IMR-90 (cell line): ENCODE data around the gene CLCN6. TPM values are rescaled to one million over a fixed set of nuclear protein-coding genes. Genes with fewer than 3 reads are reported as not detected.

ENCODE experiments used
- CHD1 ChIP-seq: IDR thresholded peaks from 2 replicates; pipeline ENCODE4 v1.6.1; 2012; ENCODE audit warnings: low read depth, low read length, improper control_type of control experiment
- FOS ChIP-seq: fragments of 150-350 bp; IDR thresholded peaks from 2 replicates; pipeline ENCODE4 v1.6.1; 2016; ENCODE audit warnings: low read depth, low read length
- RFX5 ChIP-seq: IDR thresholded peaks from 2 replicates; pipeline ENCODE4 v1.8.0; 2012; ENCODE audit warnings: low read depth, mild to moderate bottlenecking, low read length, moderate library complexity
- polyA plus RNA-seq, 3 experiments: library from polyadenylated mRNA; depleted of rRNA; stranded (reverse); fragments of >200 nt; gene quantifications; 2 replicates each; pipeline ENCODE4 v1.2.3, GENCODE V29; 2012; ENCODE audit warnings: low replicate concordance in 1 of 3
- total RNA-seq: library from RNA; depleted of rRNA; stranded (reverse); fragments of >200 nt; gene quantifications from 2 replicates; pipeline ENCODE4 v1.2.3, GENCODE V29; 2012

Gene CLCN6
- total and polyA plus RNA-seq, 2 of the 4 experiments (the other 2 are of a cell fraction): 4.1 to 10.6 TPM

- no peak for TF ChIP-seq RFX5
- no peak for TF ChIP-seq CHD1
- no peak for TF ChIP-seq FOS
These were observed 16.6 kb upstream of the CLCN6 start (continued) for GRCh38 chr1:11789126-11790067.
